ENCODE results near the gene NAT16. TPM values are rescaled to one million over a fixed set of nuclear protein-coding genes. Genes with fewer than 3 reads are reported as not detected.
"Not testable (repeated sequence)": the region's sequence is repeated elsewhere in the genome, so short reads cannot be mapped to it uniquely, and the experiment has no call there.

The NAT16 gene
- total and polyA plus RNA-seq, 4 donors = not detected

- Histone ChIP-seq H3K4me1 (ENCODE audit: control insufficient read depth in 1 of 2, insufficient read depth in 2 of 2, low read length in 2 of 2) (no peaks in the 10 kb centered on the region), H3K27ac (ENCODE audit: low read depth in 1 of 2, low read length in 2 of 2) (no peak overlapping the region), H3K27me3 (ENCODE audit: control insufficient read depth in 1 of 2, insufficient read depth in 2 of 2, low read length in 1 of 2) (no peaks in the 10 kb centered on the region), H3K9me3 (ENCODE audit: control insufficient read depth, low read length) (no peaks in the 10 kb centered on the region), H3K4me3 (ENCODE audit: low read length in 2 of 2) (no peak overlapping the region), H3K36me3 (ENCODE audit: control insufficient read depth in 1 of 2, insufficient read depth in 2 of 2, low read length in 1 of 2) (peaks cover 0 to 4% of the 10 kb centered on the region in 2 donors)
- ATAC-seq (ENCODE audit: low FRiP score) (no peak), DNase-seq (no peak)
- 86 to 88% methylated on average over 32 of the region's 32 CpGs for WGBS, 2 donors
- intact Hi-C loops (cut with DNase I) = no loop called here
Observed at GRCh38 chr7:101205901-101206664, 26.0 kb upstream of the NAT16 start.

- H3K36me3 ChIP-seq (ENCODE audit: control insufficient read depth in 1 of 2, insufficient read depth in 2 of 2, low read length in 1 of 2); H3K9me3 ChIP-seq (ENCODE audit: control insufficient read depth, low read length); DNase-seq; H3K4me3 ChIP-seq (ENCODE audit: low read length in 2 of 2); H3K4me1 ChIP-seq (ENCODE audit: control insufficient read depth in 1 of 2, insufficient read depth in 2 of 2, low read length in 2 of 2); ATAC-seq (ENCODE audit: low FRiP score); H3K27ac ChIP-seq (ENCODE audit: low read depth in 1 of 2, low read length in 2 of 2); intact Hi-C loops (cut with DNase I); H3K27me3 ChIP-seq (ENCODE audit: control insufficient read depth in 1 of 2, insufficient read depth in 2 of 2, low read length in 1 of 2): not testable (repeated sequence)
- WGBS, 2 donors = 67 to 68% methylated on average over 22 of the region's 22 CpGs
Observed at GRCh38 chr7:101203740-101204738, 23.9 kb upstream of the NAT16 start.

- ATAC-seq (ENCODE audit: low FRiP score) (no peak), DNase-seq (no peak)
- intact Hi-C loops (cut with DNase I) = no loop called here
- Histone ChIP-seq H3K27me3 (ENCODE audit: control insufficient read depth in 1 of 2, insufficient read depth in 2 of 2, low read length in 1 of 2) (no peaks in the 10 kb centered on the region), H3K27ac (ENCODE audit: low read depth in 1 of 2, low read length in 2 of 2) (no peak overlapping the region), H3K36me3 (ENCODE audit: control insufficient read depth in 1 of 2, insufficient read depth in 2 of 2, low read length in 1 of 2) (no peaks in the 10 kb centered on the region), H3K4me1 (ENCODE audit: control insufficient read depth in 1 of 2, insufficient read depth in 2 of 2, low read length in 2 of 2) (no peaks in the 10 kb centered on the region), H3K4me3 (ENCODE audit: low read length in 2 of 2) (no peak overlapping the region), H3K9me3 (ENCODE audit: control insufficient read depth, low read length) (no peaks in the 10 kb centered on the region)
- 79 to 84% methylated on average over 5 of the region's 5 CpGs for WGBS, 2 donors
Observed at GRCh38 chr7:101202603-101202918, 22.5 kb upstream of the NAT16 start.

GRCh38 chr7:101201695-101202602 is 21.9 kb upstream of the NAT16 start:
- Histone ChIP-seq H3K4me1 (ENCODE audit: control insufficient read depth in 1 of 2, insufficient read depth in 2 of 2, low read length in 2 of 2) (no peaks in the 10 kb centered on the region), H3K9me3 (ENCODE audit: control insufficient read depth, low read length) (no peaks in the 10 kb centered on the region), H3K36me3 (ENCODE audit: control insufficient read depth in 1 of 2, insufficient read depth in 2 of 2, low read length in 1 of 2) (no peaks in the 10 kb centered on the region), H3K27me3 (ENCODE audit: control insufficient read depth in 1 of 2, insufficient read depth in 2 of 2, low read length in 1 of 2) (no peaks in the 10 kb centered on the region), H3K4me3 (ENCODE audit: low read length in 2 of 2) (no peak overlapping the region), H3K27ac (ENCODE audit: low read depth in 1 of 2, low read length in 2 of 2) (no peak overlapping the region)
- ATAC-seq (ENCODE audit: low FRiP score) (no peak), DNase-seq (no peak)
- intact Hi-C loops (cut with DNase I) = no loop called here
- WGBS, 2 donors = 6 to 7% methylated on average over 65 to 75 of the region's 75 CpGs

- no peak for DNase-seq
- WGBS, 2 donors = 26 to 29% methylated on average over 21 of the region's 21 CpGs
- Histone ChIP-seq H3K27ac (ENCODE audit: low read depth in 1 of 2, low read length in 2 of 2) (no peak within 1 kb of the TSS), H3K4me1 (ENCODE audit: control insufficient read depth in 1 of 2, insufficient read depth in 2 of 2, low read length in 2 of 2) (no peaks in the 10 kb centered on the region), H3K9me3 (ENCODE audit: control insufficient read depth, low read length) (no peaks in the 10 kb centered on the region), H3K4me3 (ENCODE audit: low read length in 2 of 2) (no peak within 1 kb of the TSS), H3K36me3 (ENCODE audit: control insufficient read depth in 1 of 2, insufficient read depth in 2 of 2, low read length in 1 of 2) (no peaks in the 10 kb centered on the region), H3K27me3 (ENCODE audit: control insufficient read depth in 1 of 2, insufficient read depth in 2 of 2, low read length in 1 of 2) (no peaks in the 10 kb centered on the region)
- intact Hi-C loops (cut with DNase I) = no loop called here
- no peak for ATAC-seq (ENCODE audit: low FRiP score)
Observed at GRCh38 chr7:101200862-101201599, 20.9 kb upstream of the NAT16 start, which contains the start of gene MOGAT3. TSS of gene MOGAT3 (minus strand) at chr7:101201036. CDS start at chr7:101200854, 182 bp downstream.

GRCh38 chr7:101200504-101200861 is 20.4 kb upstream of the NAT16 start:
- DNase-seq (no peak), ATAC-seq (ENCODE audit: low FRiP score) (no peak)
- no peaks in the 10 kb centered on the region for H3K36me3 ChIP-seq (ENCODE audit: control insufficient read depth in 1 of 2, insufficient read depth in 2 of 2, low read length in 1 of 2)
- no peaks in the 10 kb centered on the region for H3K9me3 ChIP-seq (ENCODE audit: control insufficient read depth, low read length)
- intact Hi-C loops (cut with DNase I) = no loop called here
- H3K27ac ChIP-seq (ENCODE audit: low read depth in 1 of 2, low read length in 2 of 2) = no peak overlapping the region
- no peaks in the 10 kb centered on the region for H3K4me1 ChIP-seq (ENCODE audit: control insufficient read depth in 1 of 2, insufficient read depth in 2 of 2, low read length in 2 of 2)
- H3K27me3 ChIP-seq (ENCODE audit: control insufficient read depth in 1 of 2, insufficient read depth in 2 of 2, low read length in 1 of 2) = no peaks in the 10 kb centered on the region
- WGBS, 2 donors = 58 to 84% methylated on average over 2 of the region's 2 CpGs
- no peak overlapping the region for H3K4me3 ChIP-seq (ENCODE audit: low read length in 2 of 2)

GRCh38 chr7:101199522-101199921 is 19.4 kb upstream of the NAT16 start:
- ATAC-seq (ENCODE audit: low FRiP score); H3K36me3 ChIP-seq (ENCODE audit: control insufficient read depth in 1 of 2, insufficient read depth in 2 of 2, low read length in 1 of 2); H3K27me3 ChIP-seq (ENCODE audit: control insufficient read depth in 1 of 2, insufficient read depth in 2 of 2, low read length in 1 of 2); H3K4me3 ChIP-seq (ENCODE audit: low read length in 2 of 2); intact Hi-C loops (cut with DNase I); H3K4me1 ChIP-seq (ENCODE audit: control insufficient read depth in 1 of 2, insufficient read depth in 2 of 2, low read length in 2 of 2); H3K27ac ChIP-seq (ENCODE audit: low read depth in 1 of 2, low read length in 2 of 2); DNase-seq; H3K9me3 ChIP-seq (ENCODE audit: control insufficient read depth, low read length): not testable (repeated sequence)
- WGBS, 2 donors = 85 to 94% methylated on average over 10 of the region's 10 CpGs

- Histone ChIP-seq H3K9me3 (ENCODE audit: control insufficient read depth, low read length) (no peaks in the 10 kb centered on the region), H3K4me3 (ENCODE audit: low read length in 2 of 2) (no peak overlapping the region), H3K27ac (ENCODE audit: low read depth in 1 of 2, low read length in 2 of 2) (no peak overlapping the region), H3K4me1 (ENCODE audit: control insufficient read depth in 1 of 2, insufficient read depth in 2 of 2, low read length in 2 of 2) (no peaks in the 10 kb centered on the region), H3K36me3 (ENCODE audit: control insufficient read depth in 1 of 2, insufficient read depth in 2 of 2, low read length in 1 of 2) (no peaks in the 10 kb centered on the region), H3K27me3 (ENCODE audit: control insufficient read depth in 1 of 2, insufficient read depth in 2 of 2, low read length in 1 of 2) (no peaks in the 10 kb centered on the region)
- intact Hi-C loops (cut with DNase I) = no loop called here
- DNase-seq = no peak
- 54 to 66% methylated on average over 14 of the region's 14 CpGs for WGBS, 2 donors
- no peak for ATAC-seq (ENCODE audit: low FRiP score)
Observed at GRCh38 chr7:101198476-101198875, 18.4 kb upstream of the NAT16 start.

All from aorta (tissue), 5 donors.